Uterus (tissue), 2 donors: ENCODE measurements around the gene HNRNPC.
"Not testable (repeated sequence)": the region's sequence is repeated elsewhere in the genome, so short reads cannot be mapped to it uniquely, and the experiment has no call there.

ENCODE experiments used
- CTCF ChIP-seq, 4 experiments: fragments of 200-600 bp in 2 of 4; fragments of 450-650 bp in 2 of 4; sonication (generic) in 2 of 4; IDR thresholded peaks; one replicate each; pipeline ENCODE4 v1.5.1; 2016 to 2019; ENCODE audit warnings: antibody characterized with exemption in 4 of 4, mild to moderate bottlenecking in 2 of 4, moderate library complexity in 1 of 4
- POLR2A ChIP-seq, 2 donors: fragments of 450-650 bp; IDR thresholded peaks; one replicate each; pipeline ENCODE4 v1.6.1; 2016; ENCODE audit warnings: antibody characterized with exemption in 2 of 2, mild to moderate bottlenecking in 1 of 2, moderate library complexity in 1 of 2

DNA sequence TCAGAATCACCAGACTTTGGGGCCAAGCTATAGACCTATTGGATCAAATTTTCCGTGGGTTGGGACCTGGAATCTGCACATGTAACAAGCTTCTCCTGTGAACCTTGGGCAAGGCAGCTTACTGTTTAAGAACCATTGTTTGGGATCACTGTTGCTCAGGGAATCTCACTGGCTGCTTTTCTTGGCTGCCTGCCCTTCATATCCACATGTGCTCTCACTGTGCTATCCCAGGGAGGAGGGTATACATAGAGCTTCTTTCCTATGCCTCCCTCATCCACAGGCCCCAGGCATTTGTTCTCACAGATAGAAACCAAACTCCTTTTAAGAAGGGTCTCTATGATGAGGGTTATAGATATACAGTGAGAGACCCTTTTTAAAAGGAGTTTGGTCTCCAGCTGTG, 103.6 kb downstream of the HNRNPC start:
- not testable (repeated sequence) for TF ChIP-seq CTCF, POLR2A (IDR thresholded peaks at IDR 0.05)
